SK-N-SH (cell line): ENCODE measurements around the gene DPEP2NB.

Experiments used
- EZH2phosphoT487 ChIP-seq: fragments of 200-600 bp; sonication (generic); IDR thresholded peaks from 2 replicates; pipeline ENCODE4 v1.6.1; 2017; ENCODE audit warnings: low read depth, mixed run types, mild to moderate bottlenecking, antibody characterized with exemption, moderate library complexity, borderline replicate concordance
- FOXM1 ChIP-seq: IDR thresholded peaks from 2 replicates; pipeline ENCODE4 v1.4.0; 2012; ENCODE audit warnings: low read depth, mild to moderate bottlenecking
- GABPA ChIP-seq: IDR thresholded peaks from 2 replicates; pipeline ENCODE4 v1.4.0; 2012; ENCODE audit warnings: low read depth, mild to moderate bottlenecking
- JUND ChIP-seq: IDR thresholded peaks from 2 replicates; pipeline ENCODE4 v1.4.0; 2012
- POLR2AphosphoS5 ChIP-seq: IDR thresholded peaks from 2 replicates; pipeline ENCODE4 v1.6.1; 2012; ENCODE audit warnings: low read depth, low read length
- SIN3A ChIP-seq: IDR thresholded peaks from 2 replicates; pipeline ENCODE4 v1.6.1; 2012; ENCODE audit warnings: low read depth, mild to moderate bottlenecking, low read length, moderate library complexity, borderline replicate concordance
- YY1 ChIP-seq: IDR thresholded peaks from 2 replicates; pipeline ENCODE4 v1.4.0; 2012; ENCODE audit warnings: low read depth, mild to moderate bottlenecking
- TF ChIP-seq, protein P1 (sequence below): fragments of 200-600 bp; sonication (generic); IDR thresholded peaks from 2 replicates; pipeline ENCODE4 v1.6.1; 2017; ENCODE audit warnings: antibody characterized with exemption, mild to moderate bottlenecking, moderate library complexity
- TF ChIP-seq, protein P2 (sequence below): IDR thresholded peaks from 2 replicates; pipeline ENCODE4 v1.6.1; 2012; ENCODE audit warnings: mild to moderate bottlenecking, low read depth, low read length, moderate library complexity
- TF ChIP-seq, protein P3 (sequence below): IDR thresholded peaks from 2 replicates; pipeline ENCODE4; 2012

DNA sequence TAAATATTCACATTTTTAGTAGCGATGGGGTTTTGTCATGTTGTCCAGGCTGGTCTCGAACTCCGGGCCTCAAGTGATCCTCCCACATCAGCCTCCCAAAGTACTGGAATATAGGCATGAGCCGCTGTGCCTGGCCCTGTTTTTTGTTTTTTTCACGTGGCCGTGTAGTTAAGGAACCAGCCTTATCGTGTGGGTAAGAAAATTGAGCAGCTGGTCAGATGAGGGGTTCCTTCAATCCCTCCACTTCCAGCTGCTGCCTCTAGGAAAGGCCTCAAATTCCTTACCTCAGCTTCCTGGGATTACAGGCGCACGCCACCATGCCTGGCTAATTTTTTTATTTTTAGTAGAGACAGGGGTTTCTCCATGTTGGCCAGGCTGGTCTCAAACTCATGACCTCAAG is 10.5 kb downstream of the DPEP2NB start:
- TF ChIP-seq GABPA (no peak), POLR2AphosphoS5 (no peak), YY1 (no peak), SIN3A (no peak), FOXM1 (no peak), EZH2phosphoT487 (no peak), JUND (no peak)
- TF ChIP-seq, protein P1, sequence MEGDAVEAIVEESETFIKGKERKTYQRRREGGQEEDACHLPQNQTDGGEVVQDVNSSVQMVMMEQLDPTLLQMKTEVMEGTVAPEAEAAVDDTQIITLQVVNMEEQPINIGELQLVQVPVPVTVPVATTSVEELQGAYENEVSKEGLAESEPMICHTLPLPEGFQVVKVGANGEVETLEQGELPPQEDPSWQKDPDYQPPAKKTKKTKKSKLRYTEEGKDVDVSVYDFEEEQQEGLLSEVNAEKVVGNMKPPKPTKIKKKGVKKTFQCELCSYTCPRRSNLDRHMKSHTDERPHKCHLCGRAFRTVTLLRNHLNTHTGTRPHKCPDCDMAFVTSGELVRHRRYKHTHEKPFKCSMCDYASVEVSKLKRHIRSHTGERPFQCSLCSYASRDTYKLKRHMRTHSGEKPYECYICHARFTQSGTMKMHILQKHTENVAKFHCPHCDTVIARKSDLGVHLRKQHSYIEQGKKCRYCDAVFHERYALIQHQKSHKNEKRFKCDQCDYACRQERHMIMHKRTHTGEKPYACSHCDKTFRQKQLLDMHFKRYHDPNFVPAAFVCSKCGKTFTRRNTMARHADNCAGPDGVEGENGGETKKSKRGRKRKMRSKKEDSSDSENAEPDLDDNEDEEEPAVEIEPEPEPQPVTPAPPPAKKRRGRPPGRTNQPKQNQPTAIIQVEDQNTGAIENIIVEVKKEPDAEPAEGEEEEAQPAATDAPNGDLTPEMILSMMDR, result no peak
- TF ChIP-seq, protein P2, sequence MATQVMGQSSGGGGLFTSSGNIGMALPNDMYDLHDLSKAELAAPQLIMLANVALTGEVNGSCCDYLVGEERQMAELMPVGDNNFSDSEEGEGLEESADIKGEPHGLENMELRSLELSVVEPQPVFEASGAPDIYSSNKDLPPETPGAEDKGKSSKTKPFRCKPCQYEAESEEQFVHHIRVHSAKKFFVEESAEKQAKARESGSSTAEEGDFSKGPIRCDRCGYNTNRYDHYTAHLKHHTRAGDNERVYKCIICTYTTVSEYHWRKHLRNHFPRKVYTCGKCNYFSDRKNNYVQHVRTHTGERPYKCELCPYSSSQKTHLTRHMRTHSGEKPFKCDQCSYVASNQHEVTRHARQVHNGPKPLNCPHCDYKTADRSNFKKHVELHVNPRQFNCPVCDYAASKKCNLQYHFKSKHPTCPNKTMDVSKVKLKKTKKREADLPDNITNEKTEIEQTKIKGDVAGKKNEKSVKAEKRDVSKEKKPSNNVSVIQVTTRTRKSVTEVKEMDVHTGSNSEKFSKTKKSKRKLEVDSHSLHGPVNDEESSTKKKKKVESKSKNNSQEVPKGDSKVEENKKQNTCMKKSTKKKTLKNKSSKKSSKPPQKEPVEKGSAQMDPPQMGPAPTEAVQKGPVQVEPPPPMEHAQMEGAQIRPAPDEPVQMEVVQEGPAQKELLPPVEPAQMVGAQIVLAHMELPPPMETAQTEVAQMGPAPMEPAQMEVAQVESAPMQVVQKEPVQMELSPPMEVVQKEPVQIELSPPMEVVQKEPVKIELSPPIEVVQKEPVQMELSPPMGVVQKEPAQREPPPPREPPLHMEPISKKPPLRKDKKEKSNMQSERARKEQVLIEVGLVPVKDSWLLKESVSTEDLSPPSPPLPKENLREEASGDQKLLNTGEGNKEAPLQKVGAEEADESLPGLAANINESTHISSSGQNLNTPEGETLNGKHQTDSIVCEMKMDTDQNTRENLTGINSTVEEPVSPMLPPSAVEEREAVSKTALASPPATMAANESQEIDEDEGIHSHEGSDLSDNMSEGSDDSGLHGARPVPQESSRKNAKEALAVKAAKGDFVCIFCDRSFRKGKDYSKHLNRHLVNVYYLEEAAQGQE, result no peak
- TF ChIP-seq, protein P3, sequence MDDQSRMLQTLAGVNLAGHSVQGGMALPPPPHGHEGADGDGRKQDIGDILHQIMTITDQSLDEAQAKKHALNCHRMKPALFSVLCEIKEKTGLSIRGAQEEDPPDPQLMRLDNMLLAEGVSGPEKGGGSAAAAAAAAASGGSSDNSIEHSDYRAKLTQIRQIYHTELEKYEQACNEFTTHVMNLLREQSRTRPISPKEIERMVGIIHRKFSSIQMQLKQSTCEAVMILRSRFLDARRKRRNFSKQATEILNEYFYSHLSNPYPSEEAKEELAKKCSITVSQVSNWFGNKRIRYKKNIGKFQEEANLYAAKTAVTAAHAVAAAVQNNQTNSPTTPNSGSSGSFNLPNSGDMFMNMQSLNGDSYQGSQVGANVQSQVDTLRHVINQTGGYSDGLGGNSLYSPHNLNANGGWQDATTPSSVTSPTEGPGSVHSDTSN, result no peak
